ENCODE results near the gene IL26. TPM values are rescaled to one million over a fixed set of nuclear protein-coding genes. Genes with fewer than 3 reads are reported as not detected.

IL26 gene
- total RNA-seq, 1 experiment from 2014 or later = not detected

- no TSS peak for BruUV-seq (replicated peaks)
- DNase-seq = no peak
- Mint-ChIP-seq H3K36me3 (ENCODE audit: insufficient read depth, unreplicated experiment) (no peaks in the 10 kb centered on the region), H3K27ac (ENCODE audit: unreplicated experiment) (no peak overlapping the region), H3K4me1 (ENCODE audit: low read depth, unreplicated experiment) (no peaks in the 10 kb centered on the region), H3K4me3 (ENCODE audit: low read depth, unreplicated experiment) (no peak overlapping the region), H3K27me3 (ENCODE audit: unreplicated experiment) (peaks cover 48% of the 10 kb centered on the region), H3K9me3 (ENCODE audit: low read depth, unreplicated experiment) (no peaks in the 10 kb centered on the region)
- CTCF ChIA-PET = interaction anchor here (0.5 kb wide), 1 partner anchor 538 kb away, joined by 4 read pairs; no protein-coding TSS in a partner anchor
- intact Hi-C loops (cut with micrococcal nuclease; ENCODE audit: unreplicated experiment) = no loop called here
- TF ChIP-seq, protein P1, sequence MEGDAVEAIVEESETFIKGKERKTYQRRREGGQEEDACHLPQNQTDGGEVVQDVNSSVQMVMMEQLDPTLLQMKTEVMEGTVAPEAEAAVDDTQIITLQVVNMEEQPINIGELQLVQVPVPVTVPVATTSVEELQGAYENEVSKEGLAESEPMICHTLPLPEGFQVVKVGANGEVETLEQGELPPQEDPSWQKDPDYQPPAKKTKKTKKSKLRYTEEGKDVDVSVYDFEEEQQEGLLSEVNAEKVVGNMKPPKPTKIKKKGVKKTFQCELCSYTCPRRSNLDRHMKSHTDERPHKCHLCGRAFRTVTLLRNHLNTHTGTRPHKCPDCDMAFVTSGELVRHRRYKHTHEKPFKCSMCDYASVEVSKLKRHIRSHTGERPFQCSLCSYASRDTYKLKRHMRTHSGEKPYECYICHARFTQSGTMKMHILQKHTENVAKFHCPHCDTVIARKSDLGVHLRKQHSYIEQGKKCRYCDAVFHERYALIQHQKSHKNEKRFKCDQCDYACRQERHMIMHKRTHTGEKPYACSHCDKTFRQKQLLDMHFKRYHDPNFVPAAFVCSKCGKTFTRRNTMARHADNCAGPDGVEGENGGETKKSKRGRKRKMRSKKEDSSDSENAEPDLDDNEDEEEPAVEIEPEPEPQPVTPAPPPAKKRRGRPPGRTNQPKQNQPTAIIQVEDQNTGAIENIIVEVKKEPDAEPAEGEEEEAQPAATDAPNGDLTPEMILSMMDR (IDR thresholded peaks at IDR 0.05; ENCODE audit: unreplicated experiment) = no peak
Observed at GRCh38 chr12:68200854-68201253, 24.8 kb downstream of the IL26 start.

DNA sequence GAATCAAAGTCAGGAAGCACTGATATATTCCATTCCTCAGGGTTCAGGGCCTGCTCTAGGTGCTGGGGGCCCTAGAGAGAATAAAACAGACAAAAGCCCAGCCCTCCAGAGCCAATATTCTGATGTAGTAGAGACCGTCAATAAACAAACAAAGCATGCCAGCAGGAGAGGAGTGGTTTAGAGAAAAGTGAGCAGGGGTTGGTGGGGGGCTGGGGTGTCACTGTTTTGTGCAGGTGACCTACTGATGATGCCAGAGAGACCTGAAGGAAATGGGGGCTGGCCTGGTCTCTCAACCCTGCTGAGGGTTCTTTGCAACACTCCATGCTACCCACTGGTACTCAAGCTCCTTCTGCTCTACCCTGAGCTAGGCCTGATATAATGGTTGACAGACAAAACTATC, 26.5 kb downstream of the IL26 start:
- Mint-ChIP-seq H3K27me3 (ENCODE audit: unreplicated experiment) (peaks cover 45% of the 10 kb centered on the region), H3K4me1 (ENCODE audit: low read depth, unreplicated experiment) (no peaks in the 10 kb centered on the region), H3K4me3 (ENCODE audit: low read depth, unreplicated experiment) (no peak overlapping the region), H3K36me3 (ENCODE audit: insufficient read depth, unreplicated experiment) (no peaks in the 10 kb centered on the region), H3K27ac (ENCODE audit: unreplicated experiment) (no peak overlapping the region), H3K9me3 (ENCODE audit: low read depth, unreplicated experiment) (no peaks in the 10 kb centered on the region)
- CTCF ChIA-PET = no interaction called here
- no TSS peak for BruUV-seq (replicated peaks)
- TF ChIP-seq, protein P1 (IDR thresholded peaks at IDR 0.05; ENCODE audit: unreplicated experiment) = no peak
- intact Hi-C loops (cut with micrococcal nuclease; ENCODE audit: unreplicated experiment) = no loop called here
- no peak for DNase-seq

DNA sequence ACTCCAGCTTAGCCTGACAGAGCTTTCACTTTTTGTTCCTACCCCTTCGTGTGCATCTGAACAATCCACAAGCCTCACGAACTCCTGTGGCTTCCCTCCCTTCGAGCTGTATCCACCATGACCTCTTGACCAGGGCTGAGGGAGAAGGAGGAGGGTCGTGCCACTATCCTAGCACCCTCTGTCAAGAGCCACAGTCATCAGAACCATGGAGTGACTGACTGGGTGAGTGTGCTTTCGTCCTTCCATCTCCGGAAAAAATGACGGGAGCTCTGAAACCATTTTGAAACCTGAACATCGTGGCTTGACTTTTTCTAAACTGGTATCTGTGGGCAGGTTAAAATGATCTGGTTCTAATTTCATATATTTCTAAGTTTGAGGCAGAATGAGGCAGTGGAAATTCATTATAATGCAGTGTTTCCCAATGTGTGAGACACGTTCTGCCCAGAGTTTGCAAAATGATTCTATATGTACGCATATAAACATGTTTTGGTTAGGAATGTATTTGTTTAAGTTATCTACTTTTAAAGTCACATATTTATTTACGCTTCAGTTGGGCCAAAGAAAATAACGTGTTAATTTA, 27.0 kb downstream of the IL26 start:
- intact Hi-C loops (cut with micrococcal nuclease; ENCODE audit: unreplicated experiment) = no loop called here

GRCh38 chr12:68190301-68190700, 35.3 kb downstream of the IL26 start:
- H3K27ac Mint-ChIP-seq (ENCODE audit: unreplicated experiment) = no peak overlapping the region
- no peak overlapping the region for H3K4me3 Mint-ChIP-seq (ENCODE audit: low read depth, unreplicated experiment)
- DNase-seq = no peak
- H3K4me1 Mint-ChIP-seq (ENCODE audit: low read depth, unreplicated experiment) = no peaks in the 10 kb centered on the region
- TF ChIP-seq, protein P1 (IDR thresholded peaks at IDR 0.05; ENCODE audit: unreplicated experiment) = no peak
- H3K36me3 Mint-ChIP-seq (ENCODE audit: insufficient read depth, unreplicated experiment) = no peaks in the 10 kb centered on the region
- H3K27me3 Mint-ChIP-seq (ENCODE audit: unreplicated experiment) = peaks cover 77% of the 10 kb centered on the region
- intact Hi-C loops (cut with micrococcal nuclease; ENCODE audit: unreplicated experiment) = no loop called here
- H3K9me3 Mint-ChIP-seq (ENCODE audit: low read depth, unreplicated experiment) = no peaks in the 10 kb centered on the region
- no TSS peak for BruUV-seq (replicated peaks)
- CTCF ChIA-PET = no interaction called here

More for the DNA sequence above, 27.0 kb downstream of the IL26 start:
- Mint-ChIP-seq H3K27me3 (ENCODE audit: unreplicated experiment) (peaks cover 50% of the 10 kb centered on the region), H3K4me3 (ENCODE audit: low read depth, unreplicated experiment) (no peak overlapping the region), H3K36me3 (ENCODE audit: insufficient read depth, unreplicated experiment) (no peaks in the 10 kb centered on the region), H3K4me1 (ENCODE audit: low read depth, unreplicated experiment) (no peaks in the 10 kb centered on the region), H3K9me3 (ENCODE audit: low read depth, unreplicated experiment) (no peaks in the 10 kb centered on the region), H3K27ac (ENCODE audit: unreplicated experiment) (no peak overlapping the region)
- TF ChIP-seq, protein P1 (IDR thresholded peaks at IDR 0.05; ENCODE audit: unreplicated experiment) = no peak
- CTCF ChIA-PET = no interaction called here
- DNase-seq = no peak
- BruUV-seq (replicated peaks) = no TSS peak
